ENCODE results near the gene RPS6KC1.

Gene RPS6KC1

GRCh38 chr1:213231795-213232231 is 180.8 kb downstream of the RPS6KC1 start:
- no peak for DNase-seq (ENCODE audit: low read depth in 2 of 2)

DNA sequence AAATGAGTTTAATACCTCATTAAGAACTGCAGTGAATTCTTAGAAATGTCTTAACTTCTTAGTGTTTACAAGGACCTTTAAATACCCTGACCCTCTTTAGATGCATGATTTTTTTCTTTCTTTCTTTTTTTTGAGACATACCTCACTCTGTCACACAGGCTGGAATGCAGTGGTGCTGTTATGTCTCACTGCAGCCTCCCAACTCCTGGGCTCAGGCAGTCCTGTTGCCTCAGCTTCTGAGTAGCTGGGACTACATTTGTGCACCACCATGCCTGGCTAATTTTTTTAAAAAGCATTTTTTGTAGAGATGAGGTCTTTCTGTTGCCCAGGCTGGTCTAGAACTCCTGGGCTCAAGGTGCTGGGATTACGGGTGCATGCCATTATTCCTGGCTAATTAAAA is 191.8 kb downstream of the RPS6KC1 start:
- DNase-seq (ENCODE audit: low read depth in 2 of 2) = no peak

- DNase-seq (ENCODE audit: low read depth in 2 of 2) = no peak
Measured at GRCh38 chr1:213244664-213245091, 193.6 kb downstream of the RPS6KC1 start.

- DNase-seq (ENCODE audit: low read depth in 2 of 2) = no peak
Measured at GRCh38 chr1:213245260-213245910, 194.3 kb downstream of the RPS6KC1 start.

DNA sequence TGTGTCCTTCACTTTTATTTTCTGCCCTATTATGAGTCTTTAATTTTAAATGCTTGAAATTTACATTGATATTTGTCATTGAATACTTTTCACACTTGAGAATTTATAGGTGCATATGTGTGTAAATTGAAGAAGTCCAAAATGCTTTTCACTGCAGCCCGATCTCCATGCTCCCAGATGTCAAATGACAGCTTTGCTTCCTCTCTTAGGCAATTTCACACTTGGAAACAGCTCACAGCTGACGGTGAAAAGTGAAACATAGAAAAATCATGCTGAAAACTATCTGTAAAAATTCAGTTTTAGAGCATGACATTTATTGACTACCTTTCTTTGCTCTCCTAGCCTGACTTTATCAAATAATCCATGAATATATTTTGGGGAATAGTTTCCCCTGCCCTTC is 196.0 kb downstream of the RPS6KC1 start:
- no peak for DNase-seq (ENCODE audit: low read depth in 2 of 2)

- DNase-seq (ENCODE audit: low read depth in 2 of 2) = no peak
Measured at GRCh38 chr1:213249395-213249794, 198.4 kb downstream of the RPS6KC1 start.

GRCh38 chr1:213250041-213250440 is 199.0 kb downstream of the RPS6KC1 start:
- no peak for DNase-seq (ENCODE audit: low read depth in 2 of 2)

GRCh38 chr1:213250446-213250845 is 199.4 kb downstream of the RPS6KC1 start:
- no peak for DNase-seq (ENCODE audit: low read depth in 2 of 2)

- DNase-seq (ENCODE audit: low read depth in 2 of 2) = no peak
Measured at GRCh38 chr1:213251972-213252371, 200.9 kb downstream of the RPS6KC1 start.

GRCh38 chr1:213256438-213257087 is 205.5 kb downstream of the RPS6KC1 start:
- DNase-seq (ENCODE audit: low read depth in 2 of 2) = no peak

DNA sequence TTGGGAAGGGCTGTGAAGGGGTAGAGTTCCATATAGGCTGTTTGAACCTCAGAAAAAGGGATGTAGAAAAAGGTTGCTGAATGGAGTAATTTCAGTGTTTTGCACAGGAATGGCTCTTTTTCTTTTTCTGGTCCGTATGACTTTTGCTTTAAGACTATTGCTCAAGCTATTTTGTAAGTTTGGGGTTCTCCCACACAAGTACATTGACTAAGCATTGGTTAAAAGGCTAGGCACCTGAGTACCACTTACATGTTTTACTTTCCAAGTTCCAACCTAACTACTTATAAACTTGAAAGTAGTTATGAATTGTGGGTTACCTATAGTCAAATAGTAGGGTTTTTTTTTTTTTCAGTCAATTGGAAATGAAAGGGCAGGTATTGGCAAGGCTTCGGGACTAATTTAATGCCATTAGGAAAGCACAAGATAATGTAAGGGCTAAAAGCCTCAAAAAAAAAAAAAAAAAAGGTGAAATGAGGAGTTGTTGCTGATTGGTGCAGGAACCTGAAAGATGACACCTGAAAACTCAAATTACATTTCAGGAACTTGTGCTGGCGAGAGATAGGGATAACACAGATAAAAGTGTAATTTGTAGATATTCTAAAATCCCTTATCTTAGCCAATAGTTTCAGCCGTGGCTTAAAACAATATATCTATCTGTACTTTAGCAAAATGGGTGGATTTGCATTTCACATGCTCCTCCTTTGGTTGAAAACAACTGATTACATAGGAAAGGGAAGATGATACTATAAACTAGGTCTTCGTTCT is 209.5 kb downstream of the RPS6KC1 start:
- DNase-seq (ENCODE audit: low read depth in 2 of 2) = no peak

GRCh38 chr1:213264531-213264930 is 213.5 kb downstream of the RPS6KC1 start:
- no peak for DNase-seq (ENCODE audit: low read depth in 2 of 2)

DNA sequence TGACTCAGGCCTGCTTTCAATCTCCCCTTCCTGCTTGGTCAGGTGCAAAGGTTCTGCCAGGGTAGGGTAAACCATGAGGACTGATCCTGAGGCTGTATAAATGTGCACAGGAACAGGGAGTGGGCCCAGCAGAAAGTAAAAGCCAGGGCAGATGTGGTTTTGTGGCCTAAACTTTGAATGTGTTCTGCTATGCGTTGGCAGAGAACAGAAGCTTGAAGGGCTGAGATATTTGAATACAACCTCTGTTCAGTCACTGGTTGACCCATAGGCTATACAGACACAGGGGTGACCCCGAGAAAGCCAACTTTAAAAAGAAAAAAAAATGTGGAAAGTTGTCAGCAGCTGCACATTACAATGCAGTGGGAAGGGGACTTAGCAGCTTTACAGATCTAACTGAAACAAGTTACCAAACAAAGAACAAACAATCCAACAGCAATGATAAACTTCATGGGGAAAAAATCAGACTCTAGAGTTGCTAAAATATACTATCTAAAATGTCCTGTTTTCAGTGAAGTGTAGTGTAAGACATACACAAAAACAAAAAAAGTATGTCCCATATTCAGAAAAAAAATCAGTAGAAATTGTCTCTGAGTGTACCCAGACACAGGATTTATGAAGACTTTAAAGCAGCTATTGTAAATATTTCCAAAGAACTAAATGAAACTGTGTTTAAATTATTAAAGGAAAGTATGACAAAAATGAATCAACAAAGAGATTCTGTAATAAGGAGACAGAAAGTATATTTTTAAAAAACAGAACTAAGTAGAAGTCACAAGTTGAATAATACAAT is 216.1 kb downstream of the RPS6KC1 start:
- DNase-seq (ENCODE audit: low read depth in 2 of 2) = no peak

DNA sequence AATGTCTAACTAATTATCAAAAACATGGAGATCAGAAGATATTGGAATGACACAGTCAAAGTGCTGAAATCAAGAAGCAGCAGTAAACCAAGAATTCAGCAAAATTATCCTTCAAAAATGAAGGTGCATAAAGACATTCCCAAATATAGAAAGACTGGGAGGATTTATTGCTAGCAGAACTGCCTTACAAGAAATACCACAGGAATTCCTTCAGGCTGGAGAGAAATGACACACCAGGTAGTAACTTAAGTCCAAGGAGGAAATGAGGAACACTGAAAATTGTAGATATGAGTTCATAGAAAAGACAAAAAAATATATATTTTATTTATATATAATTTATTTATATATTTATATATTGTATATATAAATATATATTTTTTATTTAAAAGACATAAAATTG is 217.2 kb downstream of the RPS6KC1 start:
- DNase-seq (ENCODE audit: low read depth in 2 of 2) = no peak

DNA sequence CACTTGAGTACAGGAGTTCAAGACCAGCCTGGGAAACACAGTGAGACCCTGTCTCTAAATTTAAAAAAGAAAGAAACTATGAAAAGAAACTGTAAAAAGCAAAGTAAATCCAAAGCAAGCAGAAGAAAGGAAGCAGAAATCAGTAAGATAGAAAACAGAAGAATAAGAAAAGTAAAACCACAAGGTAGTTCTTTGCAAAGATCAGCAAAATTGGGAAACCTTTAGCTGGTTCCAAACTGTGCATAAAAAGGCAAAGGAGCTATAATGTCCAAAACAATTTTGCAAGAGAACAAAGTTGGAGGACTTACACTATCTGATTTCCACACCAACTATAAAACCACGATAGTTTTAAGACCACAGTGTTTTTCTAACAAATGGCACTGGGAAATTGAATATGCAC is 218.8 kb downstream of the RPS6KC1 start:
- no peak for DNase-seq (ENCODE audit: low read depth in 2 of 2)

DNA sequence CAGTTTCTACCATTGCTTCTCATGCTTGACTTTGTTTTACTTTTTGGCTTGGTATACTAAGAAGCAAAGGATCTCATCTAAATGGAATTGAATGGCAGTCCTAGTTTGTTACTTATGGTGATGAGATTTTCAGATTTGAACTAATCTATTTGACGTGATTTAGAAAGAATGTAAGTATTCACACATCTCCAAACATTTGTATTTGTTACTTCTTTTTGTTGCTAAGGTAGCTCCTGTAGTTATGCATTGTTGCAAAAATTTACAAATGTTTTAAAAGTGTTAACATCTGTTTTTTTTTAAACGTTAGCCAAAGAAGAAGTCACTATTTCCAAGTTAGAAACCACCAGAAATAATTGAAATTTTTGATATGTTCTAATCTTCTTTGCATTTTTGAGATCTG is 222.5 kb downstream of the RPS6KC1 start:
- DNase-seq (ENCODE audit: low read depth in 2 of 2) = no peak

GRCh38 chr1:213274140-213274539 is 223.1 kb downstream of the RPS6KC1 start:
- DNase-seq (ENCODE audit: low read depth in 2 of 2) = no peak

DNA sequence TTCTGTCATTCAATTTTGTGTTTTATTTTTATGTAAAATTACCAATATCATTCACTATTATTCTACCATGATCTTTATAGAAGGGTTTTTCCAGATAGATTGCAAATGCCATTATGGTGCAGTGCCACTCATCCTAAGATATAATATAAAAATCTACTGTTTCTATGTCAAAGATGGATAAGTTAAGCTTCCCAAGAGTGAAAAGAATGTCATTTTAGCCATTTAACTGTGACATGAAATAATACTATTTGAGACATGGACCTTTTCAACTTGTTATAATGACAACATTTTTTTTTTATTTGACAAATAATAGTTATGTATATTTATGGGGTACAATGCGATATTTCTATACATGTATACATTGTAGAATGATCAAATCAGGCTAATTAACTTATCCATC is 224.3 kb downstream of the RPS6KC1 start:
- DNase-seq (ENCODE audit: low read depth in 2 of 2) = no peak

- DNase-seq (ENCODE audit: low read depth in 2 of 2) = no peak
Measured at GRCh38 chr1:213276236-213276635, 225.2 kb downstream of the RPS6KC1 start.

DNA sequence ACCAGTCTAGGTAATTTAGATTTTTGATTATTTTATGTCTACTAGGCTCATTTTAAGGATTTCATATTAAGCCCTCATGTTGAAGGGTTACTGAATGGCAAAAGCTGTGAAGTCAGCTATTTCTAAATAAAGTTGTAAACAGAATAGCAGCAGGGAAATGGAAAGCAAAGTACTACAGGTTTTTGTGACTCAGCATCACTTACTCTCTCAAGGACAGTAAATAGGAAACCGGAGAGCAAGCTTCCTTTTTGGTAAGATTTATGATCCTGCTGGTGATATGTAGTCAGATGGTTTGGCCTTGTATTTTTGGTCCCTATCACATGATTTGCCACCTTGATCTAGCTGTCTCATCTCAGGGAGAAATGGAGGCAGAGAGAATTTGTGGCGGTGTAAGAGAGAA is 226.0 kb downstream of the RPS6KC1 start:
- no peak for DNase-seq (ENCODE audit: low read depth in 2 of 2)

- no peak for DNase-seq (ENCODE audit: low read depth in 2 of 2)
Measured at GRCh38 chr1:213279410-213279809, 228.4 kb downstream of the RPS6KC1 start.

DNA sequence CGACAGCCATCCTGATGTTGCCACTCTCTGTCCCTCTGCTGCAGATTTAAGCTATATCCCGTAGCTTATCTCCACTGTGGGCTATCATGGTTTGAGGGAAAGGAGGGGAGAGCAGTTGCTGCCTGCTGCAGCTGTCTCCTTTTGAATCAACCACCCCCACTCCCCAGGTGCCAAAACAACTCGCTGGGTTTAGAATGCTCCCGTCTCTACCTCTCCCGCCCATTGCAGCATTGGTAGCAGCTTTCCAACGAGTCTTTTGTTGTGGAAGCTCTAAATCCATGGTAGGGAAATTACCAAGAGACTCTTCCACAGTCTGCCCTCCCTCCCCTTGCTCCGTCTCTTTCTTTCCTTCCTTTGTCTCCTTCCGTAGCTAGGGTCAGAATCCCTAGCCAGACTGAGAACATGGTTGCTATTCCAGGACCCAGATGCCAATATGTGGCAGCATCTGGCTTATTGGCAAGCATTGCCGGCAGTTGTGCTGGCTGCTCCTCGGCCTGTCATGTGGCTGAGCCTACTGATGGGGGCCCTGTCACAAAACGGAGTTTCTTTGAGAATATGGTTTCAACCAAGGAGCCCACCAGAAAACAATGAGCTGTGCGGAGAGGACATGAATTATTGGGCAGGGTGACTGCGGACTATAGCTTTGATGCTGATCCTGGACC is 230.7 kb downstream of the RPS6KC1 start:
- DNase-seq (ENCODE audit: low read depth in 2 of 2) = no peak

Data from stimulated activated CD8-positive, alpha-beta memory T cell treated with anti-CD3 and anti-CD28 coated beads, Interleukin-2, amount 100 ng/mL, for 48 hours (primary cell).